SK-N-SH treated with all-trans-retinoic acid at 6 μM for 48 hours (cell line): ENCODE measurements around the gene C1QTNF3.

Source experiments
- ATAC-seq: fragments of 200-7000 bp; cut with Tn5 transposase; 3 replicates; pipeline ENCODE4 v1.9.1; 2020; ENCODE audit warnings: mild to moderate bottlenecking, moderate library complexity
- ARNTL ChIP-seq: fragments of 450-650 bp; formaldehyde crosslinking; IDR thresholded peaks from 2 replicates; pipeline ENCODE4 v1.5.0; 2020; ENCODE audit warnings: low read depth, mild to moderate bottlenecking, moderate library complexity, borderline replicate concordance
- BACH2 ChIP-seq: fragments of 250-450 bp; sonication (Bioruptor Pico); IDR thresholded peaks from 2 replicates; pipeline ENCODE4 v1.9.0; 2021; ENCODE audit warnings: mild to moderate bottlenecking, borderline replicate concordance
- CSDC2 ChIP-seq: fragments of 250-450 bp; sonication (Bioruptor Pico); IDR thresholded peaks from 2 replicates; pipeline ENCODE4 v1.5.0; 2020; ENCODE audit warnings: mild to moderate bottlenecking, moderate library complexity
- CSRNP3 ChIP-seq: fragments of 250-450 bp; sonication (Bioruptor Pico); IDR thresholded peaks from 2 replicates; pipeline ENCODE4 v1.5.1; 2021; ENCODE audit warnings: mild to moderate bottlenecking, moderate library complexity
- ESRRG ChIP-seq: fragments of 250-450 bp; sonication (Bioruptor Pico); IDR thresholded peaks from 2 replicates; pipeline ENCODE4 v1.6.1; 2021; ENCODE audit warnings: mild to moderate bottlenecking
- GLIS3 ChIP-seq: fragments of 250-450 bp; sonication (Bioruptor Pico); IDR thresholded peaks from 2 replicates; pipeline ENCODE4 v1.5.0; 2020; ENCODE audit warnings: mild to moderate bottlenecking, moderate library complexity
- OSR1 ChIP-seq: fragments of 250-450 bp; sonication (Bioruptor Pico); IDR thresholded peaks from 2 replicates; pipeline ENCODE4 v1.8.0; 2022; ENCODE audit warnings: moderate library complexity, mild to moderate bottlenecking, inconsistent platforms
- PATZ1 ChIP-seq: fragments of 250-450 bp; sonication (Bioruptor Pico); IDR thresholded peaks from 2 replicates; pipeline ENCODE4 v1.8.0; 2020; ENCODE audit warnings: mild to moderate bottlenecking, moderate library complexity, borderline replicate concordance
- POU6F1 ChIP-seq: fragments of 250-450 bp; sonication (Bioruptor Pico); IDR thresholded peaks from 2 replicates; pipeline ENCODE4 v1.8.0; 2021; ENCODE audit warnings: low read depth, mild to moderate bottlenecking, moderate library complexity, borderline replicate concordance
- PPARA ChIP-seq: fragments of 250-450 bp; sonication (Bioruptor Pico); IDR thresholded peaks from 2 replicates; pipeline ENCODE4 v1.5.0; 2020; ENCODE audit warnings: mild to moderate bottlenecking, borderline replicate concordance
- RARB ChIP-seq: fragments of 250-450 bp; sonication (Bioruptor Pico); IDR thresholded peaks from 2 replicates; pipeline ENCODE4 v1.8.0; 2021; ENCODE audit warnings: mild to moderate bottlenecking, moderate library complexity
- SNAI2 ChIP-seq: fragments of 250-450 bp; sonication (Bioruptor Pico); IDR thresholded peaks from 2 replicates; pipeline ENCODE4 v1.5.0; 2020; ENCODE audit warnings: mild to moderate bottlenecking, moderate library complexity
- TCF4 ChIP-seq: fragments of 250-450 bp; sonication (Bioruptor Pico); IDR thresholded peaks from 2 replicates; pipeline ENCODE4 v1.8.0; 2021; ENCODE audit warnings: mild to moderate bottlenecking, moderate library complexity, borderline replicate concordance
- TOX ChIP-seq: fragments of 250-450 bp; sonication (Bioruptor Pico); IDR thresholded peaks from 2 replicates; pipeline ENCODE4 v1.8.0; 2021; ENCODE audit warnings: mild to moderate bottlenecking, moderate library complexity, borderline replicate concordance
- ZC3H10 ChIP-seq: fragments of 250-450 bp; sonication (Bioruptor Pico); IDR thresholded peaks from 2 replicates; pipeline ENCODE4 v1.5.1; 2021; ENCODE audit warnings: mild to moderate bottlenecking, moderate library complexity
- ZFP3 ChIP-seq: fragments of 250-450 bp; sonication (Bioruptor Pico); IDR thresholded peaks from 2 replicates; pipeline ENCODE4 v1.5.0; 2020; ENCODE audit warnings: mild to moderate bottlenecking, moderate library complexity
- ZFP30 ChIP-seq: fragments of 450-650 bp; formaldehyde crosslinking; IDR thresholded peaks from 2 replicates; pipeline ENCODE4 v1.5.0; 2022; ENCODE audit warnings: mild to moderate bottlenecking, moderate library complexity
- ZNF565 ChIP-seq: fragments of 450-650 bp; formaldehyde crosslinking; conservative IDR thresholded peaks from 2 replicates; pipeline ENCODE4 v1.5.0; 2020; ENCODE audit warnings: low read depth, mild to moderate bottlenecking, moderate library complexity
- ZNF8 ChIP-seq: fragments of 450-650 bp; formaldehyde crosslinking; IDR thresholded peaks from 2 replicates; pipeline ENCODE4 v1.5.0; 2020; ENCODE audit warnings: mild to moderate bottlenecking, moderate library complexity
- TF ChIP-seq, protein P1 (sequence below): fragments of 250-450 bp; sonication (Bioruptor Pico); IDR thresholded peaks from 2 replicates; pipeline ENCODE4 v1.5.1; 2020; ENCODE audit warnings: low read depth, mild to moderate bottlenecking, moderate library complexity
- TF ChIP-seq, protein P2 (sequence below): fragments of 250-450 bp; sonication (Bioruptor Pico); IDR thresholded peaks from 2 replicates; pipeline ENCODE4 v1.5.0; 2020; ENCODE audit warnings: mild to moderate bottlenecking, moderate library complexity

The C1QTNF3 gene

GRCh38 chr5:34061993-34062392 is 19.0 kb upstream of the C1QTNF3 start:
- TF ChIP-seq OSR1 (CRISPR knock-in tag) (no peak), CSDC2 (no peak), RARB (CRISPR knock-in tag) (no peak), PPARA (no peak), ZFP3 (no peak), SNAI2 (CRISPR knock-in tag) (no peak), TOX (CRISPR knock-in tag) (no peak), ZNF8 (no peak), ZFP30 (no peak), ZNF565 (CRISPR knock-in tag) (no peak), BACH2 (CRISPR knock-in tag) (no peak), PATZ1 (CRISPR knock-in tag) (no peak)
- TF ChIP-seq, protein P1, sequence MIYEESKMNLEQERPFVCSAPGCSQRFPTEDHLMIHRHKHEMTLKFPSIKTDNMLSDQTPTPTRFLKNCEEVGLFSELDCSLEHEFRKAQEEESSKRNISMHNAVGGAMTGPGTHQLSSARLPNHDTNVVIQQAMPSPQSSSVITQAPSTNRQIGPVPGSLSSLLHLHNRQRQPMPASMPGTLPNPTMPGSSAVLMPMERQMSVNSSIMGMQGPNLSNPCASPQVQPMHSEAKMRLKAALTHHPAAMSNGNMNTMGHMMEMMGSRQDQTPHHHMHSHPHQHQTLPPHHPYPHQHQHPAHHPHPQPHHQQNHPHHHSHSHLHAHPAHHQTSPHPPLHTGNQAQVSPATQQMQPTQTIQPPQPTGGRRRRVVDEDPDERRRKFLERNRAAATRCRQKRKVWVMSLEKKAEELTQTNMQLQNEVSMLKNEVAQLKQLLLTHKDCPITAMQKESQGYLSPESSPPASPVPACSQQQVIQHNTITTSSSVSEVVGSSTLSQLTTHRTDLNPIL (CRISPR knock-in tag), result no peak
- TF ChIP-seq, protein P2, sequence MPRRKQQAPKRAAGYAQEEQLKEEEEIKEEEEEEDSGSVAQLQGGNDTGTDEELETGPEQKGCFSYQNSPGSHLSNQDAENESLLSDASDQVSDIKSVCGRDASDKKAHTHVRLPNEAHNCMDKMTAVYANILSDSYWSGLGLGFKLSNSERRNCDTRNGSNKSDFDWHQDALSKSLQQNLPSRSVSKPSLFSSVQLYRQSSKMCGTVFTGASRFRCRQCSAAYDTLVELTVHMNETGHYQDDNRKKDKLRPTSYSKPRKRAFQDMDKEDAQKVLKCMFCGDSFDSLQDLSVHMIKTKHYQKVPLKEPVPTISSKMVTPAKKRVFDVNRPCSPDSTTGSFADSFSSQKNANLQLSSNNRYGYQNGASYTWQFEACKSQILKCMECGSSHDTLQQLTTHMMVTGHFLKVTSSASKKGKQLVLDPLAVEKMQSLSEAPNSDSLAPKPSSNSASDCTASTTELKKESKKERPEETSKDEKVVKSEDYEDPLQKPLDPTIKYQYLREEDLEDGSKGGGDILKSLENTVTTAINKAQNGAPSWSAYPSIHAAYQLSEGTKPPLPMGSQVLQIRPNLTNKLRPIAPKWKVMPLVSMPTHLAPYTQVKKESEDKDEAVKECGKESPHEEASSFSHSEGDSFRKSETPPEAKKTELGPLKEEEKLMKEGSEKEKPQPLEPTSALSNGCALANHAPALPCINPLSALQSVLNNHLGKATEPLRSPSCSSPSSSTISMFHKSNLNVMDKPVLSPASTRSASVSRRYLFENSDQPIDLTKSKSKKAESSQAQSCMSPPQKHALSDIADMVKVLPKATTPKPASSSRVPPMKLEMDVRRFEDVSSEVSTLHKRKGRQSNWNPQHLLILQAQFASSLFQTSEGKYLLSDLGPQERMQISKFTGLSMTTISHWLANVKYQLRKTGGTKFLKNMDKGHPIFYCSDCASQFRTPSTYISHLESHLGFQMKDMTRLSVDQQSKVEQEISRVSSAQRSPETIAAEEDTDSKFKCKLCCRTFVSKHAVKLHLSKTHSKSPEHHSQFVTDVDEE, result no peak
- TF ChIP-seq, all 23 proteins: peak for 0
- ATAC-seq, result no peak

DNA sequence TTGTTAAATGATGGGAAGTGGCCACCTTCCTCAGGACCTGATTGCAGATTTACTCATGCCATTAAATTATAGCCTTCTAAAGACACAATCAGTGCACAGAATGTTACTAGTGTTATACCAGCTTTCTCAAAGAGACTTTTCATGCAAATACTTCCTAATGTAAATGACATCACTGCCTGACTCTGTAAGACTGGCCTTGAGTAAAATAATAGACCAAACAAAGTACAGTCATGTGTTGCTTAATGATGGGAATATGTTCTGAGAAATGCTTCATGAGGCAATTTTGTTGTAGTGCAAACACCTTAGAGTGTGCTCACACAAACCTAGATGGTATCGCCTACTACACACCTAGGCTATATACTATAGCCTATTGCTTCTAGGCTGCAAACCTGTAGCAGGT is 17.0 kb upstream of the C1QTNF3 start:
- ATAC-seq, result no peak
- TF ChIP-seq POU6F1 (no peak), ZFP3 (no peak), ZNF8 (no peak), GLIS3 (CRISPR knock-in tag) (no peak), OSR1 (CRISPR knock-in tag) (no peak)
- TF ChIP-seq, protein P2, result no peak

- no peak for ATAC-seq
Measured at GRCh38 chr5:34058532-34058931, 15.5 kb upstream of the C1QTNF3 start.

More at GRCh38 chr5:34058532-34058931, 15.5 kb upstream of the C1QTNF3 start:
- TF ChIP-seq ZFP3, result no peak
- TF ChIP-seq ZFP30, result no peak
- TF ChIP-seq ZC3H10 (CRISPR knock-in tag), result no peak
- no peak for TF ChIP-seq CSRNP3 (CRISPR knock-in tag)
- no peak for TF ChIP-seq CSDC2
- no peak for TF ChIP-seq TOX (CRISPR knock-in tag)
- no peak for TF ChIP-seq ESRRG
- TF ChIP-seq PATZ1 (CRISPR knock-in tag), result no peak
- no peak for TF ChIP-seq RARB (CRISPR knock-in tag)
- TF ChIP-seq BACH2 (CRISPR knock-in tag), result no peak
- TF ChIP-seq ZNF8, result no peak
- no peak for TF ChIP-seq POU6F1
- no peak for TF ChIP-seq TCF4 (CRISPR knock-in tag)
- no peak for TF ChIP-seq ZNF565 (CRISPR knock-in tag)
- TF ChIP-seq ARNTL (CRISPR knock-in tag), result no peak
- TF ChIP-seq PPARA, result no peak
